A549 treated with AZD9567 at 1 μM for 4 hours (cell line): Measurements from ENCODE around the gene ZMIZ2. TPM values are rescaled to one million over a fixed set of nuclear protein-coding genes. Genes with fewer than 3 reads are reported as not detected.

Source experiments
- total RNA-seq: library from RNA; stranded (reverse); fragments of 200-300 nt; extraction: Qiagen RNA extraction; gene quantifications from 5 replicates; pipeline ENCODE4 v1.2.3, GENCODE V29; 2022; ENCODE audit not compliant: insufficient read depth

Gene ZMIZ2, protein sequence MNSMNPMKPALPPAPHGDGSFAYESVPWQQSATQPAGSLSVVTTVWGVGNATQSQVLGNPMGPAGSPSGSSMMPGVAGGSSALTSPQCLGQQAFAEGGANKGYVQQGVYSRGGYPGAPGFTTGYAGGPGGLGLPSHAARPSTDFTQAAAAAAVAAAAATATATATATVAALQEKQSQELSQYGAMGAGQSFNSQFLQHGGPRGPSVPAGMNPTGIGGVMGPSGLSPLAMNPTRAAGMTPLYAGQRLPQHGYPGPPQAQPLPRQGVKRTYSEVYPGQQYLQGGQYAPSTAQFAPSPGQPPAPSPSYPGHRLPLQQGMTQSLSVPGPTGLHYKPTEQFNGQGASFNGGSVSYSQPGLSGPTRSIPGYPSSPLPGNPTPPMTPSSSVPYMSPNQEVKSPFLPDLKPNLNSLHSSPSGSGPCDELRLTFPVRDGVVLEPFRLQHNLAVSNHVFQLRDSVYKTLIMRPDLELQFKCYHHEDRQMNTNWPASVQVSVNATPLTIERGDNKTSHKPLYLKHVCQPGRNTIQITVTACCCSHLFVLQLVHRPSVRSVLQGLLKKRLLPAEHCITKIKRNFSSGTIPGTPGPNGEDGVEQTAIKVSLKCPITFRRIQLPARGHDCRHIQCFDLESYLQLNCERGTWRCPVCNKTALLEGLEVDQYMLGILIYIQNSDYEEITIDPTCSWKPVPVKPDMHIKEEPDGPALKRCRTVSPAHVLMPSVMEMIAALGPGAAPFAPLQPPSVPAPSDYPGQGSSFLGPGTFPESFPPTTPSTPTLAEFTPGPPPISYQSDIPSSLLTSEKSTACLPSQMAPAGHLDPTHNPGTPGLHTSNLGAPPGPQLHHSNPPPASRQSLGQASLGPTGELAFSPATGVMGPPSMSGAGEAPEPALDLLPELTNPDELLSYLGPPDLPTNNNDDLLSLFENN
- 32.8 to 34.4 TPM (median 33.4 TPM) in 5 replicates for total RNA-seq

DNA sequence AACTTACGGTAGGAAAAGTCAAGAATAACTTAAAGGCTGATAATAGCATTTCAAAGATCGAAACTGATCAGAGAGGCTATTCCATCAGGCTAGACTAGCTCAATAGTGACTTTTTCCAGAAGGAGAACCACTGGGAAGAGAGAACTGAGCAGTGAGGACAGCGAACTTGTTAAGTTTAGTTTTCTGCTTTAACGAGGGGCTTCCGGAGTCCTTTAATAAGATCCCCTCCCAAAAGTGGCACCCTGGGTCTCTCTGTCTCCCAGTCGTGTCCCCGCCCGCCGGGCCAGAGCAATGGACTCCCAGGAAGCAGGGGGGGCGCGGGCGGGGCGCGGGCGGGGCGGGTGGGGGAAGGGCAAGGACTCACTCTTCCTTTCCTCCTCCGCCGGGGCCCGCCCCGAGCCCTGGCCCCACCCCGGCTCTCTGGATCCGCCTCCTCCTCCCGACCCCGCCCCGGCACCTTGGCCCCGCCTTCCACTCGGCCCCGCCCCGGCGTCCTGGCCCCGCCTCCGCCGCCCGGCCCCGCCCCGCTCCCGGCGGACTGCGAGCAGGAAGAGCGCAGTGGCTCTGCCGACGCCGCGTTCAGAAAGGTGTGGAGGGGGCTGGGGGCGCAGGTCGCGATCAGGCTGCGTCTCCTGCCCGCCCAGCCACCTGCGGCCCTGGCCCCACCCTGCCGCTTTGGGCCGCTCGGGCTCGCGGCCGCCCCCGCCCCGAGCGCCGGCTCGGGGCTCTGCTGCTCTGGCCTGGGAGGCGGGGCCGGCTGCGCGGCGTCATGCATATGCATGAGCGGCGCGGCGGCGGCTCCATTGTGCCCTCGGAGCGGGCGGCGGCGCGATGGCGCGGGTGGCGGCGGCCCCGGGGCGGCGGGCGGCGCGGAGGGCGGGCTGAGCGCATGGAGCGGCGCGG is at the start of gene ZMIZ2:
Gene ZMIZ2, plus strand, starts transcription at position 803 of the 903 bp plus-strand sequence. CDS start 7,403 bp downstream, outside the sequence.

DNA sequence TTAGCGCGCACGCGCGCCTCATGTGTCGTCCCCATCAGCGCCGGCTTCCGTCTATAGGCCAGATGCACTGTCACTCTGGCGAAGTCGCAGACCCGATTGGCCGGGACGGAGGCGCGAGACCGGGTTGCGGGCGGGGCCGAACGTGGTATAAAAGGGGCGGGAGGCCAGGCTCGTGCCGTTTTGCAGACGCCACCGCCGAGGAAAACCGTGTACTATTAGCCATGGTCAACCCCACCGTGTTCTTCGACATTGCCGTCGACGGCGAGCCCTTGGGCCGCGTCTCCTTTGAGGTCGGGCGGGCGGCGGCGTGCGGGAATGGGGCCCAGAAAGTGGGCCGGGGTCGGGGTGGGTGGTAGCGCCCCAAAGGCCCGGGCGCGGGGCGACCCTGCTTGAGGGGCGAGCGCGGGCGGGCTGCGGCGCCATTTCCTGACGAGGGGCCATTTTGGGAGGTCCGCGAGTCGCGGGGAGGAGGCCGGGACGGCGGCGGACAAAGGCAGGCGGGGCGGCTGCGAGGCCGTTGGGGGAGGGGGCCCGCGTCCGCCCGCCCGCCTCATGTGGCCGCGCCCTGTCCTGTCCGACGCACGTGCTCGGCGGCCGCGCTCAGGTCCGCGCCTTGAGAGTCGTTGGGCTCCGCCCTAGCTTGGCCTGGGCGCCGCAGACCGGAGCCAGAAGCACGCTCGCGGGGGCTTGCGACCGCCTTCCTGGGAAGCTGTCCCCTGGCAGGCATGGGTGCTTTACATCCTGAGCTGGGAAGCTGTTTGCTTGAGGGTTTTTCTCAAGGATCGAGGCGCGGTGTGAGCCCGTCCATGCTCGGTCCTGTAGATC is 48.1 kb downstream of the ZMIZ2 start, which contains the start of gene PPIA:
Gene PPIA, plus strand, starts transcription at position 178 of the 825 bp plus-strand sequence. Its CDS starts 44 bp downstream, at position 222.

Other genes with a start within 250 kb of the ZMIZ2 start
- 0.05 to 0.10 TPM (median 0.08 TPM) in 4 of 5 replicates, not detected in the other for gene NPC1L1, start 207.5 kb upstream of the ZMIZ2 start, total RNA-seq
- 96.6 to 134 TPM (median 122 TPM) in 5 replicates for gene DDX56, start 174.9 kb upstream of the ZMIZ2 start, total RNA-seq
- 50.9 to 54.8 TPM (median 54.6 TPM) in 5 replicates for gene TMED4, start 166.6 kb upstream of the ZMIZ2 start, total RNA-seq
- gene OGDH, start 142.2 kb upstream of the ZMIZ2 start, total RNA-seq, result 31.0 to 42.9 TPM (median 32.9 TPM) in 5 replicates
- gene PPIA, start 47.8 kb downstream of the ZMIZ2 start, total RNA-seq, result 5,209 to 6,500 TPM (median 5,328 TPM) in 5 replicates
- gene H2AZ2, start 99.2 kb downstream of the ZMIZ2 start, total RNA-seq, result 228 to 273 TPM (median 262 TPM) in 5 replicates
- gene PURB, start 136.7 kb downstream of the ZMIZ2 start, total RNA-seq, result 10.8 to 12.9 TPM (median 12.2 TPM) in 5 replicates
- 0.15 to 0.21 TPM (median 0.19 TPM) in 4 of 5 replicates, not detected in the other for gene MYO1G, start 230.2 kb downstream of the ZMIZ2 start, total RNA-seq